IMR-90 (cell line): ENCODE measurements around the gene PCDHGA6. TPM values are rescaled to one million over a fixed set of nuclear protein-coding genes. Genes with fewer than 3 reads are reported as not detected.
A peak's percentile ranks its signal among the peaks of the same experiment; 100 is the strongest.

Experiments used
- ATAC-seq: fragments of 200-7000 bp; cut with Tn5 transposase; 2 replicates; pipeline ENCODE4 v1.9.1; 2020; ENCODE audit warnings: low read depth, mild to moderate bottlenecking, moderate library complexity
- BruUV-seq: library from RNA; stranded (reverse); fragments of 400-500 nt; replicated peaks from 2 replicates; lab custom pipeline; 2021; lab: Mats Ljungman, UMichigan
- CTCF ChIA-PET: fragments of 300-600 bp; formaldehyde crosslinking; extraction: SDS; loops from one replicate; lab custom pipeline; 2021; ENCODE audit warnings: antibody characterized with exemption; lab: Yijun Ruan, JAX
- POLR2A ChIA-PET: fragments of 300-600 bp; sonication (Branson Sonifier 250); formaldehyde crosslinking; loops from one replicate; lab custom pipeline; 2022; ENCODE audit warnings: antibody characterized with exemption; ENCODE audit not compliant: unreplicated experiment; lab: Charles Lee
- DNase-seq: peaks from one replicate; pipeline ENCODE4 v3.0.0; 2013
- H2AFZ ChIP-seq: replicated peaks from 2 replicates; pipeline ENCODE3; 2013; ENCODE audit warnings: low read length, mild to moderate bottlenecking; ENCODE audit not compliant: poor library complexity
- H2AK5ac ChIP-seq: 2 replicates; pipeline ENCODE4 v1.6.1; 2013; ENCODE audit warnings: low read depth, low read length, inconsistent platforms
- H2AK9ac ChIP-seq: replicated peaks from 2 replicates; pipeline ENCODE3; 2013; ENCODE audit warnings: mild to moderate bottlenecking, low read depth, low read length, moderate library complexity; ENCODE audit not compliant: poor library complexity
- H2BK120ac ChIP-seq: 2 replicates; pipeline ENCODE4 v1.6.1; 2013; ENCODE audit warnings: low read depth, low read length, inconsistent platforms
- H2BK15ac ChIP-seq: 3 replicates; pipeline ENCODE4 v1.6.1; 2013; ENCODE audit warnings: low read depth, low read length, inconsistent platforms
- H2BK20ac ChIP-seq: 2 replicates; pipeline ENCODE4 v1.6.1; 2013; ENCODE audit warnings: low read depth, mild to moderate bottlenecking, inconsistent platforms, low read length, moderate library complexity
- H2BK5ac ChIP-seq: 2 replicates; pipeline ENCODE4 v1.6.1; 2013; ENCODE audit warnings: mild to moderate bottlenecking, low read depth, low read length, inconsistent platforms; ENCODE audit not compliant: poor library complexity, severe bottlenecking
- H3K14ac ChIP-seq: replicated peaks from 2 replicates; pipeline ENCODE4 v1.6.1; 2013; ENCODE audit warnings: low read depth, low read length, inconsistent platforms
- H3K18ac ChIP-seq: 2 replicates; pipeline ENCODE4 v1.6.1; 2013; ENCODE audit warnings: low read depth, low read length, control low read depth
- H3K23ac ChIP-seq: 2 replicates; pipeline ENCODE4 v1.6.1; 2013; ENCODE audit warnings: low read depth, low read length, inconsistent platforms
- H3K27ac ChIP-seq: 2 replicates; pipeline ENCODE4 v1.5.1; 2013; ENCODE audit warnings: mild to moderate bottlenecking, control low read depth, low read length; ENCODE audit not compliant: insufficient read depth
- H3K27me3 ChIP-seq: 2 replicates; pipeline ENCODE4 v1.6.1; 2013; ENCODE audit warnings: low read length; ENCODE audit not compliant: control insufficient read depth, insufficient read depth
- H3K36me3 ChIP-seq: 2 replicates; pipeline ENCODE4 v1.6.1; 2013; ENCODE audit warnings: low read length, mixed read lengths; ENCODE audit not compliant: control insufficient read depth, insufficient read depth
- H3K4ac ChIP-seq: 2 replicates; pipeline ENCODE4 v1.6.1; 2013; ENCODE audit warnings: low read depth, low read length, inconsistent platforms
- H3K4me1 ChIP-seq: 2 replicates; pipeline ENCODE4 v1.6.1; 2013; ENCODE audit warnings: low read length, mixed read lengths; ENCODE audit not compliant: control insufficient read depth, insufficient read depth
- H3K4me2 ChIP-seq: 2 replicates; pipeline ENCODE4 v1.6.1; 2013; ENCODE audit warnings: low read depth, mild to moderate bottlenecking, control low read depth, low read length, moderate library complexity
- H3K4me3 ChIP-seq: 2 replicates; pipeline ENCODE4 v1.5.1; 2013; ENCODE audit warnings: low read depth, mild to moderate bottlenecking, control low read depth, low read length, moderate library complexity; ENCODE audit not compliant: insufficient read depth
- H3K56ac ChIP-seq: 2 replicates; pipeline ENCODE4 v1.6.1; 2013; ENCODE audit warnings: low read length, inconsistent platforms; ENCODE audit not compliant: insufficient read depth; ENCODE audit errors: extremely low read depth
- H3K79me1 ChIP-seq, 2 experiments: 2 replicates each; pipeline ENCODE4 v1.6.1; 2013; ENCODE audit warnings: low read length in 2 of 2, inconsistent platforms in 1 of 2, low read depth in 1 of 2
- H3K9ac ChIP-seq: 2 replicates; pipeline ENCODE4 v1.6.1; 2013; ENCODE audit warnings: low read depth, low read length, control low read depth
- H3K9me1 ChIP-seq: 2 replicates; pipeline ENCODE4 v1.6.1; 2013; ENCODE audit warnings: low read length, inconsistent platforms; ENCODE audit not compliant: insufficient read depth
- H3K9me3 ChIP-seq: 2 replicates; pipeline ENCODE4 v1.6.1; 2013; ENCODE audit warnings: low read length; ENCODE audit not compliant: control insufficient read depth, insufficient read depth
- H4K20me1 ChIP-seq: 2 replicates; pipeline ENCODE4 v1.6.1; 2013; ENCODE audit warnings: low read length, inconsistent platforms; ENCODE audit not compliant: insufficient read depth
- H4K5ac ChIP-seq: 2 replicates; pipeline ENCODE4 v1.6.1; 2013; ENCODE audit warnings: mild to moderate bottlenecking, low read depth, low read length, control low read depth
- H4K8ac ChIP-seq, 2 experiments: 2 replicates each; pipeline ENCODE4 v1.6.1; 2013; ENCODE audit warnings: low read depth in 2 of 2, low read length in 2 of 2, control low read depth in 1 of 2, inconsistent platforms in 1 of 2
- H4K91ac ChIP-seq: 2 replicates; pipeline ENCODE4 v1.6.1; 2013; ENCODE audit warnings: low read depth, low read length, inconsistent platforms; ENCODE audit not compliant: insufficient read depth
- BHLHE40 ChIP-seq: fragments of 150-350 bp; IDR thresholded peaks from 2 replicates; pipeline ENCODE4 v1.6.1; 2016; ENCODE audit warnings: mild to moderate bottlenecking, low read depth, low read length
- CEBPB ChIP-seq: IDR thresholded peaks from 2 replicates; pipeline ENCODE4 v1.6.1; 2012; ENCODE audit warnings: low read depth, low read length, improper control_type of control experiment
- FOS ChIP-seq: fragments of 150-350 bp; IDR thresholded peaks from 2 replicates; pipeline ENCODE4 v1.6.1; 2016; ENCODE audit warnings: low read depth, low read length
- MAFK ChIP-seq: IDR thresholded peaks from 2 replicates; pipeline ENCODE4 v1.6.1; 2012; ENCODE audit warnings: low read depth, low read length, improper control_type of control experiment
- POLR2A ChIP-seq: IDR thresholded peaks from 2 replicates; pipeline ENCODE4 v1.6.1; 2012; ENCODE audit warnings: mild to moderate bottlenecking, low read depth, low read length
- RFX5 ChIP-seq: IDR thresholded peaks from 2 replicates; pipeline ENCODE4 v1.8.0; 2012; ENCODE audit warnings: low read depth, mild to moderate bottlenecking, low read length, moderate library complexity
- SMC3 ChIP-seq: fragments of 150-350 bp; IDR thresholded peaks from 2 replicates; pipeline ENCODE4 v1.6.1; 2016; ENCODE audit warnings: low read depth, mild to moderate bottlenecking, antibody characterized with exemption, low read length, moderate library complexity
- WGBS, 2 experiments: methylation state at CpG; one replicate each; pipeline versions ENCODE4 v1.1.5 to v1.1.7; 2013; ENCODE audit warnings: missing lambda C conversion rate in 2 of 2; ENCODE audit not compliant: insufficient read length in 1 of 2; ENCODE audit errors: extremely low coverage in 2 of 2; 5-methylcytosine and 5-hydroxymethylcytosine counted together
- dilution Hi-C: fragments of 300-500 bp; cut with HindIII; formaldehyde crosslinking; loops from one replicate; pipeline ENCODE4 v1.14.3; 2018; ENCODE audit warnings: low sequenced_read_pairs; ENCODE audit not compliant: unreplicated experiment
- in situ Hi-C: fragments of 300-500 bp; cut with MboI; formaldehyde crosslinking; loops from 3 replicates; pipeline ENCODE4 v1.14.3; 2019; ENCODE audit warnings: low sequenced_read_pairs, inconsistent platforms, mixed read lengths
- intact Hi-C: fragments of 100-400 bp; cut with micrococcal nuclease; formaldehyde crosslinking; loops from 2 replicates; pipeline ENCODE4 v1.10.0; 2022
- polyA plus RNA-seq, 3 experiments: library from polyadenylated mRNA; depleted of rRNA; stranded (reverse); fragments of >200 nt; gene quantifications; 2 replicates each; pipeline ENCODE4 v1.2.3, GENCODE V29; 2012; ENCODE audit warnings: low replicate concordance in 1 of 3
- total RNA-seq: library from RNA; depleted of rRNA; stranded (reverse); fragments of >200 nt; gene quantifications from 2 replicates; pipeline ENCODE4 v1.2.3, GENCODE V29; 2012
- TF ChIP-seq, protein P1 (sequence below): fragments of 150-350 bp; IDR thresholded peaks from 2 replicates; pipeline ENCODE4 v1.6.1; 2017; ENCODE audit warnings: mild to moderate bottlenecking, antibody characterized with exemption, low read length, low read depth

The PCDHGA6 gene
- total and polyA plus RNA-seq, 2 of the 4 experiments (the other 2 are of a cell fraction) = 4.1 to 4.7 TPM

DNA sequence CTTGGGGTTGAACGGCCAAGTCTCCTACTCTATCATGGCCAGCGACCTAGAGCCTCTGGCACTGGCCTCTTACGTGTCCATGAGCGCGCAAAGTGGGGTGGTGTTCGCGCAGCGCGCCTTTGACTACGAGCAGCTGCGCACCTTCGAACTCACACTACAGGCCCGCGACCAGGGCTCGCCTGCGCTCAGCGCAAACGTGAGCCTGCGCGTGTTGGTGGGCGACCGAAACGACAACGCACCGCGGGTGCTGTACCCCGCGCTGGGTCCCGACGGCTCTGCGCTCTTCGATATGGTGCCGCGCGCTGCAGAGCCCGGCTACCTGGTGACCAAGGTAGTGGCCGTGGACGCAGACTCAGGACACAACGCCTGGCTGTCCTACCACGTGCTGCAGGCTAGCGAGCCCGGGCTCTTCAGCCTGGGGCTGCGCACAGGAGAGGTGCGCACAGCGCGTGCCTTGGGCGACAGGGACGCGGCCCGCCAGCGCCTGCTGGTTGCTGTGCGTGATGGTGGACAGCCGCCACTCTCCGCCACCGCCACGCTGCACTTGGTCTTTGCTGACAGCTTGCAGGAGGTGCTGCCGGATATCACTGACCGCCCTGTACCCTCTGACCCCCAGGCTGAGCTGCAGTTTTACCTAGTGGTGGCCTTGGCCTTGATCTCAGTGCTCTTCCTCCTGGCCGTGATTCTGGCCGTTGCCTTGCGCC, 26.0 kb downstream of the PCDHGA6 start:
- no TSS peak for BruUV-seq
- no peak overlapping the region for H4K5ac ChIP-seq
- peaks cover 46% of the 10 kb centered on the region for H3K9me3 ChIP-seq
- no peak overlapping the region for H3K9ac ChIP-seq
- H4K8ac ChIP-seq = no peak overlapping the region
- in situ Hi-C loops (no loop called here), intact Hi-C loops (no loop called here), dilution Hi-C loops (no loop called here)
- peak overlapping the region; percentile 13; the same call in 1 of the 2 replicates for H3K4me3 ChIP-seq
- no peak overlapping the region for H4K91ac ChIP-seq
- H2BK20ac ChIP-seq = no peak overlapping the region
- H3K4me1 ChIP-seq = no peaks in the 10 kb centered on the region
- H3K56ac ChIP-seq = no peak overlapping the region
- no peak overlapping the region for H3K14ac ChIP-seq
- peaks cover 13 to 22% of the 10 kb centered on the region in 2 experiments for H3K79me1 ChIP-seq
- CTCF ChIA-PET = no interaction called here
- H2AK9ac ChIP-seq = peak overlapping the region; percentile 26
- H3K18ac ChIP-seq = no peak overlapping the region
- no peak overlapping the region for H3K4ac ChIP-seq
- ATAC-seq (no peak), DNase-seq (no peak)
- H2AK5ac ChIP-seq = no peak overlapping the region
- H3K27ac ChIP-seq = no peak overlapping the region
- H3K36me3 ChIP-seq = peaks cover 18% of the 10 kb centered on the region
- no peaks in the 10 kb centered on the region for H3K9me1 ChIP-seq
- WGBS, 2 experiments = 40% methylated on average over 39 of the region's 61 CpGs; no CpG with 5 or more reads in 1 of the 2 experiments
- POLR2A ChIA-PET = no interaction called here
- peak overlapping the region; percentile 42; the same call in 1 of the 2 replicates for H3K4me2 ChIP-seq
- H4K20me1 ChIP-seq = no peaks in the 10 kb centered on the region
- no peak for TF ChIP-seq MAFK
- no peak for TF ChIP-seq POLR2A
- no peak for TF ChIP-seq CEBPB
- no peak for TF ChIP-seq RFX5
- TF ChIP-seq SMC3 = no peak
- no peak for TF ChIP-seq FOS
- TF ChIP-seq, protein P1, sequence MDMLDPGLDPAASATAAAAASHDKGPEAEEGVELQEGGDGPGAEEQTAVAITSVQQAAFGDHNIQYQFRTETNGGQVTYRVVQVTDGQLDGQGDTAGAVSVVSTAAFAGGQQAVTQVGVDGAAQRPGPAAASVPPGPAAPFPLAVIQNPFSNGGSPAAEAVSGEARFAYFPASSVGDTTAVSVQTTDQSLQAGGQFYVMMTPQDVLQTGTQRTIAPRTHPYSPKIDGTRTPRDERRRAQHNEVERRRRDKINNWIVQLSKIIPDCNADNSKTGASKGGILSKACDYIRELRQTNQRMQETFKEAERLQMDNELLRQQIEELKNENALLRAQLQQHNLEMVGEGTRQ = no peak
- no peak for TF ChIP-seq BHLHE40
- H3K27me3 ChIP-seq = no peaks in the 10 kb centered on the region
- no peak overlapping the region for H2BK5ac ChIP-seq
- peak overlapping the region; percentile 58 for H2AFZ ChIP-seq
- no peak overlapping the region for H2BK15ac ChIP-seq
- no peak overlapping the region for H2BK120ac ChIP-seq
- H3K23ac ChIP-seq = no peak overlapping the region
